Fibroblast of pulmonary artery (primary cell): ENCODE results near the gene COPB1.
A peak's percentile ranks its signal among the peaks of the same experiment; 100 is the strongest.

Experiments
- DNase-seq: peaks from one replicate; pipeline ENCODE4 v3.0.0-alpha.2; 2010; ENCODE audit warnings: low read depth
- H3K4me3 ChIP-seq: replicated peaks from 2 replicates; pipeline ENCODE4 v1.5.1; 2011; ENCODE audit warnings: low read depth, mild to moderate bottlenecking, control low read depth, low read length, moderate library complexity
- CTCF ChIP-seq: IDR thresholded peaks from 2 replicates; pipeline ENCODE4 v1.5.1; 2011; ENCODE audit warnings: mild to moderate bottlenecking, control low read depth, low read length, inconsistent platforms; ENCODE audit errors: missing control alignments

COPB1 gene, protein sequence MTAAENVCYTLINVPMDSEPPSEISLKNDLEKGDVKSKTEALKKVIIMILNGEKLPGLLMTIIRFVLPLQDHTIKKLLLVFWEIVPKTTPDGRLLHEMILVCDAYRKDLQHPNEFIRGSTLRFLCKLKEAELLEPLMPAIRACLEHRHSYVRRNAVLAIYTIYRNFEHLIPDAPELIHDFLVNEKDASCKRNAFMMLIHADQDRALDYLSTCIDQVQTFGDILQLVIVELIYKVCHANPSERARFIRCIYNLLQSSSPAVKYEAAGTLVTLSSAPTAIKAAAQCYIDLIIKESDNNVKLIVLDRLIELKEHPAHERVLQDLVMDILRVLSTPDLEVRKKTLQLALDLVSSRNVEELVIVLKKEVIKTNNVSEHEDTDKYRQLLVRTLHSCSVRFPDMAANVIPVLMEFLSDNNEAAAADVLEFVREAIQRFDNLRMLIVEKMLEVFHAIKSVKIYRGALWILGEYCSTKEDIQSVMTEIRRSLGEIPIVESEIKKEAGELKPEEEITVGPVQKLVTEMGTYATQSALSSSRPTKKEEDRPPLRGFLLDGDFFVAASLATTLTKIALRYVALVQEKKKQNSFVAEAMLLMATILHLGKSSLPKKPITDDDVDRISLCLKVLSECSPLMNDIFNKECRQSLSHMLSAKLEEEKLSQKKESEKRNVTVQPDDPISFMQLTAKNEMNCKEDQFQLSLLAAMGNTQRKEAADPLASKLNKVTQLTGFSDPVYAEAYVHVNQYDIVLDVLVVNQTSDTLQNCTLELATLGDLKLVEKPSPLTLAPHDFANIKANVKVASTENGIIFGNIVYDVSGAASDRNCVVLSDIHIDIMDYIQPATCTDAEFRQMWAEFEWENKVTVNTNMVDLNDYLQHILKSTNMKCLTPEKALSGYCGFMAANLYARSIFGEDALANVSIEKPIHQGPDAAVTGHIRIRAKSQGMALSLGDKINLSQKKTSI

GRCh38 chr11:14499560-14500180 is at the start of gene COPB1:
Gene COPB1 (minus strand): TSS chr11:14499811. CDS start chr11:14498928, 883 bp downstream.
- DNase-seq, result peak; percentile 95
- no peak for TF ChIP-seq CTCF

GRCh38 chr11:14547440-14547839 is 47.8 kb upstream of the COPB1 start:
- DNase-seq, result no peak
- no peak overlapping the region for H3K4me3 ChIP-seq
- TF ChIP-seq CTCF, result no peak

More at GRCh38 chr11:14499560-14500180, at the start of gene COPB1:
- peak within 1 kb of the TSS; percentile 93 for H3K4me3 ChIP-seq

DNA sequence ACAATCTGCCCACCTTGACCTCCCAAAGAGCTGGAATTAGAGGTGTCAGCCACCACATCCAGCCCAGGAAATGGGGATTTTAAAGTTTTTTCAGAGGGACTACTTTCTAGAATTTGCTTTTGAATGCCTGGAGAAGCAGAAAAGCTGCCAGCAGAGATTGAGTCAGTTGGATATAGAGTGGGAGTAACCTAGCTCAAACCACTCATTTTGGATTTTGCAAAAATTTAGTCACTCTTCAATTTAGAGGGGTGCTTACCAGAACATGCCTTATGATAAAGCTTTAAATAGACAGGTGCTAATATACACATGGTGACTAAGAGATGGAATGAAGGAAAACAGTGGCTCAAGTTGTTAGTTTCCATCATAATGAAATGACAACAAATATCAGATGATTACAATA is 47.1 kb upstream of the COPB1 start:
- no peak overlapping the region for H3K4me3 ChIP-seq
- DNase-seq, result no peak
- no peak for TF ChIP-seq CTCF

DNA sequence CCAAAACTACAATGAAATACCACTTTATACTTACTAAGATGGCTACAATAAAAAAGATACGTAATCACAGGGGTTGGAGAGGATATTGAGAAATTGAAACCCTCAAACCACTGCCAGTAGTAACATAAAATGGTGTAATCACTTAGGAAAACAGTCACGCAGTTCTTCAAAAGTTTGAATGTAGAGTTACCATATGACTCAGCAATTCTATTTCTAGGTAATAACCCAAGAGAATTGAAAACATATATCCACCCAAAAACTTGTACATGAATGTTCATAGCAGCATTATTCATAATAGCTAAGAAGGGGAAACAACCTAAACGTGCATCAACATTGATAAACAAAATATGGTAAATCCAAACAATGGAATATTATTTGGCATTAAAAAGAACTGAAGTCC is 45.0 kb upstream of the COPB1 start:
- TF ChIP-seq CTCF, result no peak
- peak; percentile 82 for DNase-seq
- no peak overlapping the region for H3K4me3 ChIP-seq

- H3K4me3 ChIP-seq, result no peak overlapping the region
- no peak for DNase-seq
- no peak for TF ChIP-seq CTCF
Observed at GRCh38 chr11:14543260-14543659, 43.6 kb upstream of the COPB1 start.

- no peak for DNase-seq
- no peak for TF ChIP-seq CTCF
- no peak overlapping the region for H3K4me3 ChIP-seq
Observed at GRCh38 chr11:14542324-14542723, 42.7 kb upstream of the COPB1 start.
